NOMO-1 (cell line): ENCODE results near the gene LRRC32.

Experiments used
- DNase-seq, 2 experiments: peaks; one replicate each; lab custom pipeline; 2025; ENCODE audit not compliant: unreplicated experiment in 2 of 2; lab: John Stamatoyannopoulos, UW

Gene LRRC32

GRCh38 chr11:76670485-76671236 lies at the start of gene LRRC32:
TSS of gene LRRC32 (minus strand) at chr11:76670747. CDS start at chr11:76665954, 4,793 bp downstream.
- DNase-seq = no peak

GRCh38 chr11:76719686-76720085 lies 49.1 kb upstream of the LRRC32 start:
- no peak for DNase-seq

- no peak for DNase-seq
These were observed 48.7 kb upstream of the LRRC32 start for GRCh38 chr11:76719281-76719680.

- DNase-seq = no peak
These were observed 47.3 kb upstream of the LRRC32 start for GRCh38 chr11:76717816-76718215.

GRCh38 chr11:76717369-76717768 lies 46.8 kb upstream of the LRRC32 start:
- no peak for DNase-seq

- no peak for DNase-seq
These were observed 45.7 kb upstream of the LRRC32 start for GRCh38 chr11:76716268-76716667.

GRCh38 chr11:76714493-76714892 lies 43.9 kb upstream of the LRRC32 start:
- DNase-seq = no peak

- DNase-seq = no peak
These were observed 43.0 kb upstream of the LRRC32 start for GRCh38 chr11:76713499-76713898.

- DNase-seq = no peak
These were observed 41.6 kb upstream of the LRRC32 start for GRCh38 chr11:76712125-76712524.

- DNase-seq = no peak
These were observed 39.2 kb upstream of the LRRC32 start for GRCh38 chr11:76709756-76710155.

- DNase-seq = no peak
These were observed 38.6 kb upstream of the LRRC32 start for GRCh38 chr11:76708972-76709660.

- no peak for DNase-seq
These were observed 36.8 kb upstream of the LRRC32 start for GRCh38 chr11:76707293-76707825.

GRCh38 chr11:76706667-76707066 lies 36.1 kb upstream of the LRRC32 start:
- no peak for DNase-seq

GRCh38 chr11:76705826-76706225 lies 35.3 kb upstream of the LRRC32 start:
- no peak for DNase-seq

- DNase-seq = no peak
These were observed 33.8 kb upstream of the LRRC32 start for GRCh38 chr11:76704171-76704948.

- DNase-seq = no peak
These were observed 33.2 kb upstream of the LRRC32 start for GRCh38 chr11:76703707-76704106.

- DNase-seq = no peak
These were observed 32.0 kb upstream of the LRRC32 start for GRCh38 chr11:76702336-76703128.

- no peak for DNase-seq
These were observed 30.9 kb upstream of the LRRC32 start for GRCh38 chr11:76701294-76702040.

- no peak for DNase-seq
These were observed 29.9 kb upstream of the LRRC32 start for GRCh38 chr11:76700177-76701100.
